NCI-H1694 (cell line): Measurements from ENCODE around the gene MYO7A.

ENCODE experiments used
- DNase-seq: peaks from one replicate; lab custom pipeline; 2025; lab: John Stamatoyannopoulos, UW

The MYO7A gene

GRCh38 chr11:77200351-77201268 lies 72.6 kb downstream of the MYO7A start:
- no peak for DNase-seq

- DNase-seq, result no peak
Measured at GRCh38 chr11:77201370-77201769, 73.3 kb downstream of the MYO7A start.

- no peak for DNase-seq
Measured at GRCh38 chr11:77201991-77202841, 74.2 kb downstream of the MYO7A start.

GRCh38 chr11:77202941-77203900 lies 75.2 kb downstream of the MYO7A start:
- DNase-seq, result no peak

GRCh38 chr11:77203901-77204753 lies 76.1 kb downstream of the MYO7A start:
- DNase-seq, result no peak

- no peak for DNase-seq
Measured at GRCh38 chr11:77204754-77205466, 76.9 kb downstream of the MYO7A start.

GRCh38 chr11:77205467-77206263 lies 77.6 kb downstream of the MYO7A start:
- no peak for DNase-seq

- no peak for DNase-seq
Measured at GRCh38 chr11:77206264-77207018, 78.4 kb downstream of the MYO7A start.

- DNase-seq, result no peak
Measured at GRCh38 chr11:77207019-77207485, 79.0 kb downstream of the MYO7A start.

- DNase-seq, result no peak
Measured at GRCh38 chr11:77207618-77208313, 79.7 kb downstream of the MYO7A start.

- no peak for DNase-seq
Measured at GRCh38 chr11:77208535-77208934, 80.5 kb downstream of the MYO7A start.

GRCh38 chr11:77209663-77210062 lies 81.6 kb downstream of the MYO7A start:
- no peak for DNase-seq

- no peak for DNase-seq
Measured at GRCh38 chr11:77211040-77211451, 83.0 kb downstream of the MYO7A start.

- DNase-seq, result no peak
Measured at GRCh38 chr11:77211594-77212251, 83.7 kb downstream of the MYO7A start.

GRCh38 chr11:77212314-77213007 lies 84.4 kb downstream of the MYO7A start:
- DNase-seq, result no peak

GRCh38 chr11:77213029-77213579 lies 85.1 kb downstream of the MYO7A start:
- no peak for DNase-seq
